Measurements from ENCODE around the gene NPW.

Gene NPW

GRCh38 chr16:2019518-2019920 lies at the start of gene NPW:
Gene NPW, plus strand, starts transcription at chr16:2019785.
- DNase-seq = peak; percentile 62
- ATAC-seq = peak; percentile 28

GRCh38 chr16:1971796-1972489 lies 47.6 kb upstream of the NPW start, which contains the start of gene TBL3:
Gene TBL3, plus strand, starts transcription at chr16:1972053. Its CDS starts 112 bp downstream, at chr16:1972165.
- peak; percentile 94 for ATAC-seq

GRCh38 chr16:1972490-1972877 lies 47.1 kb upstream of the NPW start:
- ATAC-seq (no peak), DNase-seq (peak; percentile 30)

More at GRCh38 chr16:1971796-1972489, 47.6 kb upstream of the NPW start, which contains the start of gene TBL3:
- DNase-seq = peak; percentile 98

GRCh38 chr16:1973461-1974156 lies 46.0 kb upstream of the NPW start:
- ATAC-seq (no peak), DNase-seq (no peak)

GRCh38 chr16:1974157-1975070 lies 45.2 kb upstream of the NPW start:
- ATAC-seq = no peak
- DNase-seq = no peak

- no peak for DNase-seq
- no peak for ATAC-seq
Measured at GRCh38 chr16:1975432-1976215, 44.0 kb upstream of the NPW start.

GRCh38 chr16:1976216-1976520 lies 43.4 kb upstream of the NPW start:
- ATAC-seq (no peak), DNase-seq (no peak)

- ATAC-seq (no peak), DNase-seq (no peak)
Measured at GRCh38 chr16:1976951-1977874, 42.4 kb upstream of the NPW start.

- ATAC-seq (no peak), DNase-seq (no peak)
Measured at GRCh38 chr16:1977875-1978268, 41.7 kb upstream of the NPW start.

GRCh38 chr16:1978476-1979120 lies 41.0 kb upstream of the NPW start:
- DNase-seq (no peak), ATAC-seq (no peak)

GRCh38 chr16:1979271-1980029 lies 40.1 kb upstream of the NPW start:
- peak; percentile 45 for DNase-seq
- ATAC-seq = no peak

GRCh38 chr16:1980030-1980769 lies 39.4 kb upstream of the NPW start:
- DNase-seq = peak; percentile 37
- ATAC-seq = no peak

- ATAC-seq (no peak), DNase-seq (no peak)
Measured at GRCh38 chr16:1980770-1981087, 38.9 kb upstream of the NPW start.

GRCh38 chr16:1981398-1981836 lies 38.2 kb upstream of the NPW start, which contains the start of gene NOXO1:
Gene NOXO1, minus strand, starts transcription at chr16:1981469. Its CDS starts 290 bp downstream, at chr16:1981179.
- DNase-seq (no peak), ATAC-seq (no peak)

- ATAC-seq (no peak), DNase-seq (no peak)
Measured at GRCh38 chr16:1982013-1982433, 37.6 kb upstream of the NPW start.

GRCh38 chr16:1982991-1983543 lies 36.5 kb upstream of the NPW start:
- ATAC-seq (no peak), DNase-seq (no peak)

- DNase-seq = peak; percentile 86
- ATAC-seq = peak; percentile 87
Measured at GRCh38 chr16:1983544-1984346, 35.8 kb upstream of the NPW start, which contains the start of gene GFER. Gene GFER, plus strand, starts transcription at chr16:1984193. Its CDS starts 26 bp downstream, at chr16:1984219.
